Loucy (cell line): ENCODE results near the gene BCAR3.

Experiments
- H2AFZ ChIP-seq: fragments of 200-600 bp; sonication (generic); 2 replicates; pipeline ENCODE4 v1.6.0; 2016; ENCODE audit warnings: antibody characterized with exemption, mild to moderate bottlenecking, low read length, moderate library complexity
- H3F3A ChIP-seq: fragments of 200-600 bp; 2 replicates; pipeline ENCODE4 v1.6.0; 2016; ENCODE audit warnings: antibody characterized with exemption, low read depth, mild to moderate bottlenecking
- H3K27me3 ChIP-seq: fragments of 200-600 bp; sonication (generic); 2 replicates; pipeline ENCODE4 v1.6.1; 2014; ENCODE audit warnings: low read length, mild to moderate bottlenecking; ENCODE audit not compliant: insufficient read depth, poor library complexity, severe bottlenecking
- H3K36me3 ChIP-seq: fragments of 200-600 bp; sonication (generic); 2 replicates; pipeline ENCODE4 v1.6.1; 2016; ENCODE audit warnings: low read length; ENCODE audit not compliant: insufficient read depth
- H3K4me1 ChIP-seq: fragments of 200-600 bp; sonication (generic); 2 replicates; pipeline ENCODE4 v1.5.1; 2014; ENCODE audit warnings: low read length, mild to moderate bottlenecking; ENCODE audit not compliant: insufficient read depth, poor library complexity, severe bottlenecking
- H3K4me2 ChIP-seq: fragments of 200-600 bp; sonication (generic); 2 replicates; pipeline ENCODE4 v1.6.0; 2014; ENCODE audit warnings: antibody characterized with exemption, low read length, low read depth, mild to moderate bottlenecking; ENCODE audit not compliant: poor library complexity, severe bottlenecking
- H3K4me3 ChIP-seq: fragments of 200-600 bp; sonication (generic); 2 replicates; pipeline ENCODE4 v1.5.1; 2014; ENCODE audit warnings: low read length, mild to moderate bottlenecking, mixed read lengths; ENCODE audit not compliant: poor library complexity, severe bottlenecking
- H3K79me2 ChIP-seq: fragments of 200-600 bp; sonication (generic); 2 replicates; pipeline ENCODE4 v1.6.1; 2014; ENCODE audit warnings: low read length; ENCODE audit not compliant: insufficient read depth
- H3K9ac ChIP-seq: fragments of 200-600 bp; sonication (generic); 2 replicates; pipeline ENCODE4 v1.6.0; 2014; ENCODE audit warnings: mild to moderate bottlenecking, low read depth, low read length, moderate library complexity; ENCODE audit not compliant: poor library complexity, severe bottlenecking
- H3K9me2 ChIP-seq: fragments of 200-600 bp; sonication (generic); replicated peaks from 2 replicates; pipeline ENCODE4 v1.6.1; 2016; ENCODE audit warnings: low read depth, low read length, mixed read lengths
- H3K9me3 ChIP-seq: fragments of 200-600 bp; sonication (generic); 2 replicates; pipeline ENCODE4 v1.6.1; 2014; ENCODE audit warnings: mild to moderate bottlenecking, antibody characterized with exemption, low read length, low read depth; ENCODE audit not compliant: insufficient read depth
- H4K20me1 ChIP-seq: fragments of 200-600 bp; sonication (generic); 2 replicates; pipeline ENCODE4 v1.6.0; 2014; ENCODE audit warnings: antibody characterized with exemption, low read length, mild to moderate bottlenecking; ENCODE audit not compliant: insufficient read depth, poor library complexity, severe bottlenecking
- EZH2phosphoT487 ChIP-seq: fragments of 200-600 bp; IDR thresholded peaks from 2 replicates; pipeline ENCODE4 v1.6.1; 2018; ENCODE audit warnings: antibody characterized with exemption, mild to moderate bottlenecking, moderate library complexity, borderline replicate concordance
- TF ChIP-seq, protein P1 (sequence below): fragments of 200-600 bp; sonication (generic); conservative IDR thresholded peaks from 2 replicates; pipeline ENCODE4 v1.5.1; 2014; ENCODE audit warnings: mild to moderate bottlenecking, antibody characterized with exemption, low read length

BCAR3 gene

DNA sequence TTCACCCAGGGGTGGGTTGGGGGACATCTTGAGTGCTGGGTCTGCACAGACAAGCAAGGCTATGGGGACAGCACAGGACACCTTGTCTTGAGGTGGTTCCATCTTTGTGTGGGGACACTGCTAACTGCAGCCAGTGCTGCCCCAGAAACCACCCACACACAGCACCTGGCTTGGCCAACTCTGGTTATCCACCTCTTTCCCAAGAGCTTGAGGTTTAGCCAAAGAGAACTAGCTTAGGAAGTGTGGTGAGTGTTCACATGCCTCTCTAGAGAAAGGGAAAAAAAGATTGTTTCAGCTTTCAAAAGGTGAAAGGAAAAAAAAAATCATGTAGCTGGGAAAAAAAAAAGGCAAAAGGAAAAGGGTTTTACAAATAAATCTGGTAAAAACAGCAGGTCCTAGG, 32.4 kb downstream of the BCAR3 start:
- TF ChIP-seq, protein P1, sequence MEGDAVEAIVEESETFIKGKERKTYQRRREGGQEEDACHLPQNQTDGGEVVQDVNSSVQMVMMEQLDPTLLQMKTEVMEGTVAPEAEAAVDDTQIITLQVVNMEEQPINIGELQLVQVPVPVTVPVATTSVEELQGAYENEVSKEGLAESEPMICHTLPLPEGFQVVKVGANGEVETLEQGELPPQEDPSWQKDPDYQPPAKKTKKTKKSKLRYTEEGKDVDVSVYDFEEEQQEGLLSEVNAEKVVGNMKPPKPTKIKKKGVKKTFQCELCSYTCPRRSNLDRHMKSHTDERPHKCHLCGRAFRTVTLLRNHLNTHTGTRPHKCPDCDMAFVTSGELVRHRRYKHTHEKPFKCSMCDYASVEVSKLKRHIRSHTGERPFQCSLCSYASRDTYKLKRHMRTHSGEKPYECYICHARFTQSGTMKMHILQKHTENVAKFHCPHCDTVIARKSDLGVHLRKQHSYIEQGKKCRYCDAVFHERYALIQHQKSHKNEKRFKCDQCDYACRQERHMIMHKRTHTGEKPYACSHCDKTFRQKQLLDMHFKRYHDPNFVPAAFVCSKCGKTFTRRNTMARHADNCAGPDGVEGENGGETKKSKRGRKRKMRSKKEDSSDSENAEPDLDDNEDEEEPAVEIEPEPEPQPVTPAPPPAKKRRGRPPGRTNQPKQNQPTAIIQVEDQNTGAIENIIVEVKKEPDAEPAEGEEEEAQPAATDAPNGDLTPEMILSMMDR, result no peak
- no peak for TF ChIP-seq EZH2phosphoT487
- no peaks in the 10 kb centered on the region for H3K27me3 ChIP-seq

GRCh38 chr1:93648656-93649055, 33.0 kb downstream of the BCAR3 start:
- TF ChIP-seq, protein P1, result no peak
- TF ChIP-seq EZH2phosphoT487, result no peak
- H3K36me3 ChIP-seq, result no peaks in the 10 kb centered on the region
- peaks cover 14% of the 10 kb centered on the region for H3K4me1 ChIP-seq
- no peaks in the 10 kb centered on the region for H3K9me3 ChIP-seq
- no peak overlapping the region for H3K4me2 ChIP-seq
- H3K9ac ChIP-seq, result no peak overlapping the region
- no peak overlapping the region for H3K4me3 ChIP-seq
- no peaks in the 10 kb centered on the region for H3K9me2 ChIP-seq
- H2AFZ ChIP-seq, result no peak overlapping the region
- no peaks in the 10 kb centered on the region for H3K27me3 ChIP-seq
- no peaks in the 10 kb centered on the region for H4K20me1 ChIP-seq
- H3K79me2 ChIP-seq, result no peaks in the 10 kb centered on the region
- no peaks in the 10 kb centered on the region for H3F3A ChIP-seq

More for the DNA sequence above, 32.4 kb downstream of the BCAR3 start:
- no peak overlapping the region for H3K4me2 ChIP-seq
- no peaks in the 10 kb centered on the region for H3K79me2 ChIP-seq
- H3K4me3 ChIP-seq, result no peak overlapping the region
- peaks cover 10% of the 10 kb centered on the region for H3K4me1 ChIP-seq
- H3K36me3 ChIP-seq, result no peaks in the 10 kb centered on the region
- H2AFZ ChIP-seq, result no peak overlapping the region
- no peaks in the 10 kb centered on the region for H3K9me3 ChIP-seq
- H3F3A ChIP-seq, result no peaks in the 10 kb centered on the region
- no peaks in the 10 kb centered on the region for H3K9me2 ChIP-seq
- H4K20me1 ChIP-seq, result no peaks in the 10 kb centered on the region
- no peak overlapping the region for H3K9ac ChIP-seq

DNA sequence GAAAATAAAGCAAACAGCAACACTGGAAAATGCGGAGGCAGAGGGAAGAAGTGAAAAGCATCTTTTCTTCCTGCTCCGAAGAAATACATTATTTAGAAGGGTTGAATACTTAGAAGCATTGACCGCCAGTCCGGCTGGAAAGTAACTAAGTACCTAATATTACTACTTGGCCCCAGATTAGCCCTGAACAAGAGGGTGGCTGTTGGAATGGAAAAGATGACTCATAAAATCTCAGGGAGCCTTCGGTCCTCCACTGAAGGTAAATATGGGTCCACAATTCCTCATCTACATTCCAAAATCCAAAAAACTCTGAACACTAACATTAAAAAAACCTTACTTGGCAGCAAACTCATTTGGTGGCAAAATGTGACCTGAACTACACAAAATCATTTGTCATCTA, 40.1 kb downstream of the BCAR3 start:
- no peaks in the 10 kb centered on the region for H3K36me3 ChIP-seq
- H3K79me2 ChIP-seq, result no peaks in the 10 kb centered on the region
- peaks cover 15% of the 10 kb centered on the region for H3K4me1 ChIP-seq
- no peaks in the 10 kb centered on the region for H3K9me2 ChIP-seq
- TF ChIP-seq EZH2phosphoT487, result no peak
- TF ChIP-seq, protein P1, result no peak
- H2AFZ ChIP-seq, result no peak overlapping the region
- H3F3A ChIP-seq, result no peaks in the 10 kb centered on the region
- H3K4me3 ChIP-seq, result no peak overlapping the region
- H3K27me3 ChIP-seq, result no peaks in the 10 kb centered on the region
- no peak overlapping the region for H3K4me2 ChIP-seq
- H4K20me1 ChIP-seq, result no peaks in the 10 kb centered on the region
- H3K9me3 ChIP-seq, result no peaks in the 10 kb centered on the region
- H3K9ac ChIP-seq, result no peak overlapping the region
